ENCODE measurements around the gene TLL2.

DNA sequence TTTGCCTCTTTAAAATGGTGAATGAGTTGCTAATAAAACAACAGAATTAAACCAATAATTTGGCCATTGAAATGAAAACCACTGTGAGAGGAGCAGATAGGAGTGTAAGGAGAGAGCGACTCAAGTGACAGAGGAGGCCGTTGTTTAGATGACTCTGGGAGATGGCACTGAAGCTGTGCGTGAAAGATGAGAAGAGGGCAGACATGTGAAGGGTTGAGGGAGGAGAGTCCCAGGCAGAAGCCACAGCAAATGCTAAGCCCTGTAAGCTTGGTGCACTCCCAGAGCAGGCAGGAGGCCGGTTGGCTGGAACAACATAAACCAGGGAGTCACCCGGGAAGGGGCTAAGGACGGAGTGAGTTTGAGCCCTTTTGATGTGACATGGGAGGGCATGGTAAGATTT, 154.1 kb downstream of the TLL2 start:
- TF ChIP-seq, protein P1, sequence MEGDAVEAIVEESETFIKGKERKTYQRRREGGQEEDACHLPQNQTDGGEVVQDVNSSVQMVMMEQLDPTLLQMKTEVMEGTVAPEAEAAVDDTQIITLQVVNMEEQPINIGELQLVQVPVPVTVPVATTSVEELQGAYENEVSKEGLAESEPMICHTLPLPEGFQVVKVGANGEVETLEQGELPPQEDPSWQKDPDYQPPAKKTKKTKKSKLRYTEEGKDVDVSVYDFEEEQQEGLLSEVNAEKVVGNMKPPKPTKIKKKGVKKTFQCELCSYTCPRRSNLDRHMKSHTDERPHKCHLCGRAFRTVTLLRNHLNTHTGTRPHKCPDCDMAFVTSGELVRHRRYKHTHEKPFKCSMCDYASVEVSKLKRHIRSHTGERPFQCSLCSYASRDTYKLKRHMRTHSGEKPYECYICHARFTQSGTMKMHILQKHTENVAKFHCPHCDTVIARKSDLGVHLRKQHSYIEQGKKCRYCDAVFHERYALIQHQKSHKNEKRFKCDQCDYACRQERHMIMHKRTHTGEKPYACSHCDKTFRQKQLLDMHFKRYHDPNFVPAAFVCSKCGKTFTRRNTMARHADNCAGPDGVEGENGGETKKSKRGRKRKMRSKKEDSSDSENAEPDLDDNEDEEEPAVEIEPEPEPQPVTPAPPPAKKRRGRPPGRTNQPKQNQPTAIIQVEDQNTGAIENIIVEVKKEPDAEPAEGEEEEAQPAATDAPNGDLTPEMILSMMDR (conservative IDR thresholded peaks at IDR 0.05; ENCODE audit: low read depth, low read length), result no peak
- no peak for TF ChIP-seq EZH2 (IDR thresholded peaks at IDR 0.05; ENCODE audit: borderline replicate concordance, low read depth, low read length, poor library complexity, severe bottlenecking)
